AG04450 (cell line): ENCODE measurements around the gene SPTA1. TPM values are rescaled to one million over a fixed set of nuclear protein-coding genes. Genes with fewer than 3 reads are reported as not detected.

Experiments used
- CTCF ChIA-PET: fragments of 300-600, 350-600 bp; formaldehyde crosslinking; extraction: SDS; loops from one replicate; lab custom pipeline; 2022; ENCODE audit warnings: antibody characterized with exemption, inconsistent platforms; lab: Charles Lee
- POLR2A ChIA-PET: fragments of 350-600 bp; formaldehyde crosslinking; extraction: SDS; loops from one replicate; lab custom pipeline; 2021; ENCODE audit warnings: antibody characterized with exemption, inconsistent platforms; lab: Yijun Ruan, JAX
- DNase-seq: peaks from one replicate; pipeline ENCODE4 v3.0.0-alpha.2; 2011; ENCODE audit warnings: low read depth, low spot score
- H3K27ac ChIP-seq: one replicate; pipeline ENCODE4 v1.5.1; 2012; ENCODE audit warnings: low read depth, low read length, control low read depth
- H3K27me3 ChIP-seq: one replicate; pipeline ENCODE4 v1.6.0; 2012; ENCODE audit warnings: low read length; ENCODE audit not compliant: control insufficient read depth, insufficient read depth
- H3K4me3 ChIP-seq: 2 replicates; pipeline ENCODE4 v1.5.1; 2011; ENCODE audit warnings: mild to moderate bottlenecking, low read depth, low read length, control low read depth
- H3K9me3 ChIP-seq: 2 replicates; pipeline ENCODE4 v1.5.1; 2012; ENCODE audit warnings: low read length; ENCODE audit not compliant: control insufficient read depth, insufficient read depth
- polyA plus RNA-seq: library from polyadenylated mRNA; depleted of rRNA; stranded (reverse); fragments of >200 nt; gene quantifications from 2 replicates; pipeline ENCODE4 v1.2.3, GENCODE V29; 2011
- TF ChIP-seq, protein P1 (sequence below): IDR thresholded peaks from 2 replicates; pipeline ENCODE4 v1.5.1; 2011; ENCODE audit warnings: low read depth, low read length, control low read depth, inconsistent platforms

The SPTA1 gene
- polyA plus RNA-seq, 1 experiment, result not detected

DNA sequence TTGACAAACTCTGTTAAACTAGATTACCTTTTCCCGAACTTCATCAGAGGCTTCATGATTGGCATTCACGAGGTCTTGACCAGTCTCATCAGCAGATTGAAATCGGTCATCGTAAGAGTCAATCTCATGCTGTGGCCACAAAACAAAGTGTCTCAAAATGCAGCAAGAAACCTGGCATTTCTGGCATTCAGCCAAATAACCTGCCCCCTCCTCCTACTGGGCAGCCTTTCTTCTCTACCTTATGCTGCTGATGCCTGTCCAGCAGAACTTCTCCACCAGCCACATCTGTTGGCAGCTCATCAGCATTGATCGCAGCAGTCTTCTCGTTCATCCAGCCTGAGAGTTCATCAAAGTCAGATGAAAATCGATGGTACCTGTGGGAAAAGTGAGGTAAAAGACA, 12.2 kb downstream of the SPTA1 start:
- H3K27ac ChIP-seq, result no peak overlapping the region
- DNase-seq, result no peak
- H3K27me3 ChIP-seq, result no peaks in the 10 kb centered on the region
- H3K4me3 ChIP-seq, result no peak overlapping the region
- no peaks in the 10 kb centered on the region for H3K9me3 ChIP-seq
- ChIA-PET CTCF (no interaction called here), POLR2A (no interaction called here)
- TF ChIP-seq, protein P1, sequence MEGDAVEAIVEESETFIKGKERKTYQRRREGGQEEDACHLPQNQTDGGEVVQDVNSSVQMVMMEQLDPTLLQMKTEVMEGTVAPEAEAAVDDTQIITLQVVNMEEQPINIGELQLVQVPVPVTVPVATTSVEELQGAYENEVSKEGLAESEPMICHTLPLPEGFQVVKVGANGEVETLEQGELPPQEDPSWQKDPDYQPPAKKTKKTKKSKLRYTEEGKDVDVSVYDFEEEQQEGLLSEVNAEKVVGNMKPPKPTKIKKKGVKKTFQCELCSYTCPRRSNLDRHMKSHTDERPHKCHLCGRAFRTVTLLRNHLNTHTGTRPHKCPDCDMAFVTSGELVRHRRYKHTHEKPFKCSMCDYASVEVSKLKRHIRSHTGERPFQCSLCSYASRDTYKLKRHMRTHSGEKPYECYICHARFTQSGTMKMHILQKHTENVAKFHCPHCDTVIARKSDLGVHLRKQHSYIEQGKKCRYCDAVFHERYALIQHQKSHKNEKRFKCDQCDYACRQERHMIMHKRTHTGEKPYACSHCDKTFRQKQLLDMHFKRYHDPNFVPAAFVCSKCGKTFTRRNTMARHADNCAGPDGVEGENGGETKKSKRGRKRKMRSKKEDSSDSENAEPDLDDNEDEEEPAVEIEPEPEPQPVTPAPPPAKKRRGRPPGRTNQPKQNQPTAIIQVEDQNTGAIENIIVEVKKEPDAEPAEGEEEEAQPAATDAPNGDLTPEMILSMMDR, result no peak

DNA sequence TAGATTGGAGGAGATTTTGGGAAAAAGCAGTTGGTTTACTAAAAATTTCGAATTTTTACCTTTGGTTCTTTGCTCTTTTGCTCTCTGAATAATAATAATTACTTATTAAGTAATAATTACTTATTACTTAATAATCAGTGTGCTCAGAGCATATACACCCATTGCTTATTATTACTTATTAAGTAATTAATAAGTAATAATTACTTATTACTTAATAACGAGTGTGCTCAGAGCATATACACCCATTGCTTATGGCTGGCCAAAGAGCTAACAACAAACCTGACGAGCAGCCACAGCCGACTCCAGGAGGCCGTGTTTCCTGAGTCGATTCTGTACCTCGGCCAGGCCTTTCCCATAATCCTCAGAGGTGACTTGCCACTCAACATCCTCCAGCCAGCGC, 20.5 kb downstream of the SPTA1 start:
- TF ChIP-seq, protein P1, result no peak
- no peak for DNase-seq
- Histone ChIP-seq H3K9me3 (no peaks in the 10 kb centered on the region), H3K27ac (no peak overlapping the region), H3K27me3 (no peaks in the 10 kb centered on the region), H3K4me3 (no peak overlapping the region)
- ChIA-PET CTCF (no interaction called here), POLR2A (no interaction called here)

DNA sequence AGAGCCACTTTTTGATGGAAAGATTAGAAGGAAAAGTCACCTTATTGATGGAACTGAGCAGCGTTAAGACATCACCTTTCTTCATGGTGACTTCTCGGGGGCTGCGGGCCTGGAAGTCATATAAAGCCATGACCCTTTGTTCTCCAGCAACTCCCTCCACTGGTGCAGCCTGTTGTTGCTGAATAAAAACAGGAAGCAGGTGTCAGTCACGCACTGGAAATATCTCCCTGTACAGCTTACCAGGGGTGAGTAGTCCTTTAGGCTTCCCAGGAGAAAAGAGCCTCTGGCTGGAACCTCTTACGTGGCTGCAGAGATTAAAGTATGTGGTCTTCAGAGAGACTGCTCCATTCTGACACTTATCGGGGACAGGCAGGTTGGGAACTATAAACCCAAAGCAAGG, 31.9 kb downstream of the SPTA1 start:
- Histone ChIP-seq H3K27me3 (no peaks in the 10 kb centered on the region), H3K4me3 (no peak overlapping the region), H3K9me3 (no peaks in the 10 kb centered on the region), H3K27ac (no peak overlapping the region)
- CTCF ChIA-PET, result no interaction called here
- POLR2A ChIA-PET, result no interaction called here
- TF ChIP-seq, protein P1, result no peak
- no peak for DNase-seq

DNA sequence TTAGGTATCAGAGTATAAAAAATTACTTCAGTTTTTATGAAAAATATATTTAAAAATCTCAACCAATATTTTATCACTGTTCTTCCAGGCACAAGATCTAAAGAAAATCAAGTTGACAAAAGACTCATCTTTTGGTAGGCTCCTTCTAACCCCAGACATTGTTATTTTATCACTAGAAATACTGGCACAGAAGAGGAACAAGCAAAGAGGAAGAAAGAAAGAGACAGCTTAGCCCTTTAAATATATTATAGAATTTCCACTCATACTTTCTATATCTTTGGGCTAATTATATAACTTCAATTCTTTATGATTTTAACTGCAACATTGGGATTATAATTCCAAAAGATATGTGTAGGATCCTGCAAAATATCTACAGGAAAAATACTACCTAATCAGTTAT, 32.4 kb downstream of the SPTA1 start:
- Histone ChIP-seq H3K27ac (no peak overlapping the region), H3K9me3 (no peaks in the 10 kb centered on the region), H3K27me3 (no peaks in the 10 kb centered on the region), H3K4me3 (no peak overlapping the region)
- ChIA-PET POLR2A (no interaction called here), CTCF (no interaction called here)
- TF ChIP-seq, protein P1, result no peak
- no peak for DNase-seq

DNA sequence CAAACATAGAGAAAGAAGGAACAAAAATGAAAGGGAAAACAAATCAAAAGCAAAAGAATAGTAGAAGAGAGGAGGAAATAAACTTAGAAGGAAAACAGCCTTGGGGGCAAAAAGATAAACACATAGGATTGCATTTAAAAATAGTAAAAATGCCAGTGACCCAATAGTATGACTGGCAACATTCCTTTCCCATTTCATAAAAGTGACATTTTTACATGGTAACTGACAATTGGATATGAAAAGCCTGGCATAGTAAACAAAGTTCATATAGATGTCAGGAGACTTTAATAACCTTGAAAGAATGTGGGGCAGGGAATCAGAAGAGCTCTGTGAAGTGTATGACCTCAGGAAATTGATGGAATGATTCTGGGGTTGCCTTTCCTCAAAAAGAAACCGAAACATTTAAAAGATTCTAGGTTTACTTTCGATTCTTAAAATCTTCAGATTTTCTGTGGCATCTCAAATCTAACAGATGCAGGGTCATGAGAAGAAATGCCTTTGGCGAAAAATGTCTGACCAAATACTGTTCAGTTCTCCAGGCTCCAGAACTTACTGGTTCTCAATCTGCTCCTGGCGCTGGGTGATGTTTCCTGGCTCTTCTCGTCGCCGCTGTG, 33.7 kb downstream of the SPTA1 start:
- TF ChIP-seq, protein P1, result no peak
- Histone ChIP-seq H3K9me3 (no peaks in the 10 kb centered on the region), H3K27me3 (no peaks in the 10 kb centered on the region), H3K4me3 (no peak overlapping the region), H3K27ac (no peak overlapping the region)
- ChIA-PET POLR2A (no interaction called here), CTCF (no interaction called here)
- DNase-seq, result no peak
